ENCODE measurements around the gene CEP72. TPM values are rescaled to one million over a fixed set of nuclear protein-coding genes. Genes with fewer than 3 reads are reported as not detected.

Gene CEP72
- total and polyA plus RNA-seq, 8 donors = 5.5 to 13.1 (median 10.7) TPM

DNA sequence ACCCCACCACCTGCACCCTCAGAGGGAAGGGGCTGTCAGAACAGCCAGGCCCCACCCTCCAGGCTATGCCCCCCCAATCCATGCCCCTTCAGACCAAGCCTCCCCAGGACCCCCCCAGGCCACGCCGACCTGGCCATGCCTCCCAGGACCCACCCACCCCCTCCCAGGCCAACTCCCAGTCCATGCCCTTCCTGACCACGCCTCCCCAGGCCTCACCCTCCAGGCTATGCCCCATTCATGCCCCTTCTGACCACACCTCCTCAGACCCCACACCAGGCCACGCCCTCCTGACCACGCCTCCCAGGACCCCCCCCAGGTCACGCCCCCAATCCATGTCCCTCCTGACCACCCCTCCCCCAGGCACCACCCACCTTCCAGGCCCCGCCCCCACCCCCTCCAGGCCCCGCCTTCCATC lies 53.4 kb downstream of the CEP72 start:
- DNase-seq (peak in 1 of 4 donors; percentile 22), ATAC-seq (no peak)
- Histone ChIP-seq H3K9me3 (no peaks in the 10 kb centered on the region), H3K4me1 (no peaks in the 10 kb centered on the region), H3K4me3 (no peak overlapping the region), H3K27me3 (no peaks in the 10 kb centered on the region), H3K36me3 (peaks cover 0 to 59% of the 10 kb centered on the region in 2 donors), H3K27ac (no peak overlapping the region)
- TF ChIP-seq, protein P1, sequence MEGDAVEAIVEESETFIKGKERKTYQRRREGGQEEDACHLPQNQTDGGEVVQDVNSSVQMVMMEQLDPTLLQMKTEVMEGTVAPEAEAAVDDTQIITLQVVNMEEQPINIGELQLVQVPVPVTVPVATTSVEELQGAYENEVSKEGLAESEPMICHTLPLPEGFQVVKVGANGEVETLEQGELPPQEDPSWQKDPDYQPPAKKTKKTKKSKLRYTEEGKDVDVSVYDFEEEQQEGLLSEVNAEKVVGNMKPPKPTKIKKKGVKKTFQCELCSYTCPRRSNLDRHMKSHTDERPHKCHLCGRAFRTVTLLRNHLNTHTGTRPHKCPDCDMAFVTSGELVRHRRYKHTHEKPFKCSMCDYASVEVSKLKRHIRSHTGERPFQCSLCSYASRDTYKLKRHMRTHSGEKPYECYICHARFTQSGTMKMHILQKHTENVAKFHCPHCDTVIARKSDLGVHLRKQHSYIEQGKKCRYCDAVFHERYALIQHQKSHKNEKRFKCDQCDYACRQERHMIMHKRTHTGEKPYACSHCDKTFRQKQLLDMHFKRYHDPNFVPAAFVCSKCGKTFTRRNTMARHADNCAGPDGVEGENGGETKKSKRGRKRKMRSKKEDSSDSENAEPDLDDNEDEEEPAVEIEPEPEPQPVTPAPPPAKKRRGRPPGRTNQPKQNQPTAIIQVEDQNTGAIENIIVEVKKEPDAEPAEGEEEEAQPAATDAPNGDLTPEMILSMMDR (IDR thresholded peaks at IDR 0.05) = no peak
- intact Hi-C loops (cut with DNase I) = no loop called here

DNA sequence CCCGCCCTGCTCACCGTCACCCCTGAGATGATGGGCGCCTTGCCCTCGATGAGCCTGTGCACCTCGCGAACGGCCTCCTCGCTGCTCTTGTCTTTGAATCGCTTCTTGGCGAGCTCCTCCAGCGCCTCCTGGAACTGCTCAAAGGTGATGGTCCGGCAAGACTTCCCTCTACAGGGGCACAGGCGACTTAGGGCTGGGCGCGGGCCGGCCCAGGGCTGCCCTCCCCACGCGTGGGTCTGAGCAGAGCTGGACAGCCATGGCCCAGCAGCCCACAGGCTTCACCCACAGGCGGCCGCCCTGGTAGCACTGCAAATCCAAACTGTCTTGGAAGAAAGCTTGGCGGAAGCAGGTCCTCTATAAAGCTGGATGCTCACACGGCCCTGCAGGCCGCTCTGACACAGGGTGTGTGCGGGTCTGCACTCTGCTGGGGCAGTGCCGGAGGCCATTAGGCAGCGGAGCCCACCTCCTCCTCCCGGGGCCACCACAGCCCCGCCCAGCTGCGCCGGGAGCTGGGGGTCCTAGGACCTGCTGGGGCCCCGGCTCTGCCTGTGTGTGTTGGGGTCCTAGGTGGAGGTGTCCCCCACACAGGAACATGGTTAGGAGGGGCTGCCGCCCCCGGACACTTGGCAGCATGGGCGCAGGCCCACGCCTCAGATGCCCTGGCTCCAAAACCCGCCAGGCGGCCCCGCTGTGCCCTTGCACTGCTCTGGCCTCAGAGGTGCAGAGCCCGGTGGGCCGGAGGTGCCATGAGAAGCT lies 54.0 kb downstream of the CEP72 start:
- Histone ChIP-seq H3K9me3 (no peaks in the 10 kb centered on the region), H3K4me3 (no peak overlapping the region), H3K36me3 (peaks cover 0 to 55% of the 10 kb centered on the region in 2 donors), H3K27ac (no peak overlapping the region), H3K27me3 (no peaks in the 10 kb centered on the region), H3K4me1 (no peaks in the 10 kb centered on the region)
- intact Hi-C loops (cut with DNase I) = no loop called here
- TF ChIP-seq, protein P1 (IDR thresholded peaks at IDR 0.05) = no peak
- ATAC-seq = no peak
- DNase-seq = peak in 1 of 4 donors; percentile 77

DNA sequence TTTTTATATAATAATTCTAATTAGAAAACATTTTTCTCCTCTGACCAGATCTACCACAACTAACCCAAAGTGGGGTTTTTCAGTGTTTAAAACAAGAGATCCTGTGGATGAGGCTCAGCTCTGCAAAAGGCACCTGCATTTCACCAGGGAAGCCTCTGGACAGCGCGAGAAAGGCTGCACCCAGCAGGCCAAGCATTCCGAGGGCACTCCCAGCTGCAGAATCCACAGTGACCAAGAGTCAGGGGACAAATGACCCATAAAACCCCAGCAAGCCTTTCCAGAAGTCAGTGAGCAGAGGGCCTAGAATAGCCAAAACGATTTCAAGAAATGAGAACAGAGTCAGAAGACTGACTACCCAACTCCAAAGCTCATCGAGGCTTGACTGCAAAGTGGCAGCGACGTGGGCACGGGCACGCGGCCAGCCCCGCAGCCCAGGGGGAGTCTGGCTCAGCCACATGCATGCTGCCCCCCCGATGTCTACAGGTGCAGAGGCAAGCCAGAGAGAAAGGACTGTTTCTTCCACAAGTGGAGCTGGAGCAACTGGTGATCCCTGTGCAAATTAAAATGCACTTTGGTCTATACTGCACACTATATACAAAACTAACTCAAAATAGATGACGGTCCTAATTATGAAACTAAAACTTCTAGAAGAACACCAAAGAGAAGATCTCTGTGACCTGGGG lies 54.8 kb downstream of the CEP72 start:
- TF ChIP-seq, protein P1 (IDR thresholded peaks at IDR 0.05) = no peak
- Histone ChIP-seq H3K4me3 (no peak overlapping the region), H3K27me3 (no peaks in the 10 kb centered on the region), H3K9me3 (no peaks in the 10 kb centered on the region), H3K4me1 (peaks cover 4 to 8% of the 10 kb centered on the region in 2 donors), H3K36me3 (peaks cover 0 to 47% of the 10 kb centered on the region in 2 donors), H3K27ac (no peak overlapping the region)
- ATAC-seq = no peak
- intact Hi-C loops (cut with DNase I) = no loop called here
- DNase-seq = no peak

DNA sequence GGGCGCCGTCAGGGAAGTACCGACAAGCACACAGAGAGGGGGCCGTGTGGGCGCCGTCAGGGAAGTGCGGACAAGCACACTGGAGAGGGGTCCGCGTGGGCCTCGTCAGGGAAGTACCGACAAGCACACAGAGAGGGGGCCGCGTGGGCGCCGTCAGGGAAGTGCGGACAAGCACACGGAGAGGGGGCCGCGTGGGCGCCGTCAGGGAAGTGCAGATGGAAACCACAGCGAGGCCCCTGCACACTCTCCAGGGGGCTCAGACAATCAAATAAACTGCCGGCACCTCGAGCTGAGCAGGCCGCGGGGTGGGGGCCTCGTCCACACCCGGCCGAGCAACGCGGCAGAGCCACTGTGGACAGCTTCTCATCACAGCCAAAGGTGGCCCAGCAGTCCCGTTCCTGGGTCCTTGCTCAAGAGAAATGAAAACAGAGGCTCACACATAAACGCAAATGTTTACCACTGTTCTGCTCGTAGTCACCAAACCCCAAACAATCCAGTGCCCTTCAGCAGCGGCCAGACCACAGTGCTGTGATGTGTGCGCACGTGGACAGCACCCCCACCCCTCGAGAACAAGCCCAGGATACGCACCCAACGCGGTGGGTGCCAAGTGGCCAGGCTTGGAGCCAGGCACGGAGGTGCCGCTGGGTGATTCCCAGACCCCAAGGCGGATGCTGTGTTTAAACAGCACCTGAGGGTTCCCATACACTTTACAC lies 56.3 kb downstream of the CEP72 start:
- DNase-seq = no peak
- Histone ChIP-seq H3K9me3 (no peaks in the 10 kb centered on the region), H3K4me3 (no peak overlapping the region), H3K4me1 (peaks cover 18 to 23% of the 10 kb centered on the region in 2 donors), H3K27me3 (peaks cover 0 to 5% of the 10 kb centered on the region in 2 donors), H3K27ac (no peak overlapping the region), H3K36me3 (peaks cover 0 to 35% of the 10 kb centered on the region in 2 donors)
- intact Hi-C loops (cut with DNase I) = no loop called here
- no peak for ATAC-seq
- TF ChIP-seq, protein P1 (IDR thresholded peaks at IDR 0.05) = no peak

Measured in left lung (tissue), 10 donors.